ENCODE results near the gene GRID2IP. TPM values are rescaled to one million over a fixed set of nuclear protein-coding genes. Genes with fewer than 3 reads are reported as not detected.

GRID2IP gene
- total and polyA plus RNA-seq, 3 donors from 2014 or later = 0.34 to 1.9 (median 1.1) TPM

DNA sequence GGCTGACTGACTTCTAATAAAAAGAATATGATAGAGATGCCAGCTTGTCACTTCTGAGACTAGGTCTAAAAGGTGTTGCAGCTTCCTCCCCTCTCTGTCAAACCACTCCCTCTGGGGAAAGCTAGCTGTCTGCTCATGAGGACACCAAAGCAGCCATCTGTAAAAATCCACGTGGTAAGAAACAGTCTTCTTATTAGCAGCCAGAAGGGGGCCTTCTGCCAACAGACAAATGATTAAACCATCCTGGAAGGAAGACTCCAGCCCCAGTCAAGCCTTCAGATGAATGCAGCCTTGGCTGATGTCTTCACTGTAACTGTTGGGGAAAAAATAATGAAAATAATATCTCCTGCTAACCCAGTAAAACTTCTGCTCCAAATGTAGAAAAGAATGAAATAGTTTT, 61.6 kb downstream of the GRID2IP start:
- H3K4me1 ChIP-seq = peaks cover under 1% of the 10 kb centered on the region
- no peaks in the 10 kb centered on the region for H3K27me3 ChIP-seq
- WGBS, 2 donors = 33% methylated on average over 1 of the region's 1 CpG
- H3K4me3 ChIP-seq = no peak overlapping the region
- intact Hi-C loops (cut with DNase I; ENCODE audit: low total_unique reads) = no loop called here
- no peaks in the 10 kb centered on the region for H3K9me3 ChIP-seq
- DNase-seq = no peak
- no peak overlapping the region for H3K27ac ChIP-seq
- no peaks in the 10 kb centered on the region for H3K36me3 ChIP-seq (ENCODE audit: low read depth, missing control alignments)
- TF ChIP-seq, protein P1, sequence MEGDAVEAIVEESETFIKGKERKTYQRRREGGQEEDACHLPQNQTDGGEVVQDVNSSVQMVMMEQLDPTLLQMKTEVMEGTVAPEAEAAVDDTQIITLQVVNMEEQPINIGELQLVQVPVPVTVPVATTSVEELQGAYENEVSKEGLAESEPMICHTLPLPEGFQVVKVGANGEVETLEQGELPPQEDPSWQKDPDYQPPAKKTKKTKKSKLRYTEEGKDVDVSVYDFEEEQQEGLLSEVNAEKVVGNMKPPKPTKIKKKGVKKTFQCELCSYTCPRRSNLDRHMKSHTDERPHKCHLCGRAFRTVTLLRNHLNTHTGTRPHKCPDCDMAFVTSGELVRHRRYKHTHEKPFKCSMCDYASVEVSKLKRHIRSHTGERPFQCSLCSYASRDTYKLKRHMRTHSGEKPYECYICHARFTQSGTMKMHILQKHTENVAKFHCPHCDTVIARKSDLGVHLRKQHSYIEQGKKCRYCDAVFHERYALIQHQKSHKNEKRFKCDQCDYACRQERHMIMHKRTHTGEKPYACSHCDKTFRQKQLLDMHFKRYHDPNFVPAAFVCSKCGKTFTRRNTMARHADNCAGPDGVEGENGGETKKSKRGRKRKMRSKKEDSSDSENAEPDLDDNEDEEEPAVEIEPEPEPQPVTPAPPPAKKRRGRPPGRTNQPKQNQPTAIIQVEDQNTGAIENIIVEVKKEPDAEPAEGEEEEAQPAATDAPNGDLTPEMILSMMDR (IDR thresholded peaks at IDR 0.05) = no peak
- no peak for TF ChIP-seq POLR2A (IDR thresholded peaks at IDR 0.05)

- Histone ChIP-seq H3K27ac (no peak overlapping the region), H3K4me3 (no peak overlapping the region), H3K36me3 (ENCODE audit: low read depth, missing control alignments) (no peaks in the 10 kb centered on the region), H3K27me3 (no peaks in the 10 kb centered on the region), H3K4me1 (peaks cover 8% of the 10 kb centered on the region), H3K9me3 (no peaks in the 10 kb centered on the region)
- WGBS, 2 donors = 94% methylated on average over 4 of the region's 4 CpGs
- TF ChIP-seq POLR2A (IDR thresholded peaks at IDR 0.05) = no peak
- TF ChIP-seq, protein P1 (IDR thresholded peaks at IDR 0.05) = no peak
- intact Hi-C loops (cut with DNase I; ENCODE audit: low total_unique reads) = no loop called here
- no peak for DNase-seq
Observed at GRCh38 chr7:6487184-6487545, 64.1 kb downstream of the GRID2IP start.

DNA sequence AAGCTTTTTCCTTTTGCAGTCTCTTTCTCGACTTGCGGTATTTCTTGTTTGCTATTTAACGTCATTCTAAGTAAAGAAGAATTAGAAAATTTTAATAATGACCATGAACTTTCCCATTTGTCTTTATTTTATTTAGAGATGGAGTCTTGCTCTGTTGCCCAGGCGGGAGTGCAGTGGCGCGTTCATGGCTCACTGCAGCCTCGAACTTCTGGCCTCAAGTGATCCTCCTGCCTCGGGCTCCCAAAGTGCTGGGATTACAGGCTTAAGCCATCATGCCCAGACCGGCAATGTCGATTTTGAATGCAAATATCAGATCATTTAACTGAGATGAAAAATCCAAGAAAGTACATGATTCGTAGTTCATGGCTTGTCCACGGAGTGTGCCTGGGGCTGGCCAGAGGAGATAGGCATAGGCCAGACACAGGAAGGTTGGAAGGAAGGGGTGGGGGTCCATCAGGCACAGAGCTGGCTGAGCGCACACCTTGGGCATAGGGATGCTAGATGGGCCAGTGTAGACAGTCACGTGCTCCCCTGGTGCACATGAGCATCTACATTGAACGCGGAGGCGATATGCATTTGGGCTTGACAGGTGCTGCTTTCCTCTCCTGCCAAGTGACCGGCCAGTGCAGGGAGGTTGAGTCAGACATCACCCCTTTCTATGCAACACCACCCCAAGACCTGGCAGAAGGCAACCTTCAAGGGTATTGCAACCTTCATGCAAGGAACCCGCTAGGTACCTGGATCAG, 64.7 kb downstream of the GRID2IP start:
- intact Hi-C loops (cut with DNase I; ENCODE audit: low total_unique reads) = no loop called here
- H3K4me1 ChIP-seq = peaks cover 13% of the 10 kb centered on the region
- no peaks in the 10 kb centered on the region for H3K36me3 ChIP-seq (ENCODE audit: low read depth, missing control alignments)
- H3K9me3 ChIP-seq = no peaks in the 10 kb centered on the region
- WGBS, 2 donors = 64 to 79% methylated on average over 17 to 19 of the region's 19 CpGs
- H3K27ac ChIP-seq = no peak overlapping the region
- H3K4me3 ChIP-seq = no peak overlapping the region
- no peaks in the 10 kb centered on the region for H3K27me3 ChIP-seq
- no peak for TF ChIP-seq POLR2A (IDR thresholded peaks at IDR 0.05)
- TF ChIP-seq, protein P1 (IDR thresholded peaks at IDR 0.05) = no peak
- no peak for DNase-seq

GRCh38 chr7:6482743-6483119, 68.5 kb downstream of the GRID2IP start:
- Histone ChIP-seq H3K27me3 (no peaks in the 10 kb centered on the region), H3K9me3 (no peaks in the 10 kb centered on the region), H3K4me1 (peaks cover 24% of the 10 kb centered on the region), H3K4me3 (peak overlapping the region; percentile 89 to 98), H3K36me3 (ENCODE audit: low read depth, missing control alignments) (no peaks in the 10 kb centered on the region), H3K27ac (peak overlapping the region in 1 of 2 donors; percentile 92)
- intact Hi-C loops (cut with DNase I; ENCODE audit: low total_unique reads) = no loop called here
- TF ChIP-seq, protein P1 (IDR thresholded peaks at IDR 0.05) = no peak
- no peak for TF ChIP-seq POLR2A (IDR thresholded peaks at IDR 0.05)
- DNase-seq = no peak
- 13 to 16% methylated on average over 6 of the region's 6 CpGs for whole genome bisulfite sequencing, 2 donors

DNA sequence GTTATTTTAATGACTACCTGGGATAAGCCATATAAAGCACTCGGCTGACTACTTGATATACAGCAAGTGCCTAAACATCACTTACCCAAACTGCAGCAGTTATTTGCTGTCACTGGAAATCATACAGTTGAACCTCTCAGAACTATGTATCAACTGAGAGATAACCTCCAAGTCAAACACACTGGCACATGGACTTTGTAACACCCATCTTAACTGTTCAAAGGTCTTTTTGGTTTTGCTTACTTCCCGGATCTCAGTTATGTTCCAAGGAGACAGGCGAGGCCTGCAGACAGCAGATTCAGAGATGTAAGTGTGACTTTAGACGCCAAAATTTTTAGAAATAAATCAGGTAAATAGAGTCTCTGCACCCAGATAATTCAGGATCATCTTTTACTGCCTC, 69.0 kb downstream of the GRID2IP start:
- H3K4me1 ChIP-seq = peaks cover 24% of the 10 kb centered on the region
- H3K27ac ChIP-seq = no peak overlapping the region
- H3K4me3 ChIP-seq = no peak overlapping the region
- 43 to 52% methylated on average over 4 of the region's 4 CpGs for WGBS, 2 donors
- H3K27me3 ChIP-seq = no peaks in the 10 kb centered on the region
- H3K36me3 ChIP-seq (ENCODE audit: low read depth, missing control alignments) = no peaks in the 10 kb centered on the region
- TF ChIP-seq, protein P1 (IDR thresholded peaks at IDR 0.05) = no peak
- TF ChIP-seq POLR2A (IDR thresholded peaks at IDR 0.05) = no peak
- no peaks in the 10 kb centered on the region for H3K9me3 ChIP-seq
- intact Hi-C loops (cut with DNase I; ENCODE audit: low total_unique reads) = no loop called here
- no peak for DNase-seq

Measured in testis (tissue), 3 donors.